Sigmoid colon (tissue), 4 donors: Measurements from ENCODE around the gene ULK2.

Source experiments
- CTCF ChIP-seq, 4 experiments: fragments of 450-650 bp in 3 of 4; fragments of 200-600 bp in 1 of 4; IDR thresholded peaks; one replicate each; pipeline ENCODE4 v1.5.1; 2016 to 2019; ENCODE audit warnings: antibody characterized with exemption in 4 of 4, mild to moderate bottlenecking in 3 of 4, moderate library complexity in 2 of 4
- POLR2A ChIP-seq, 2 donors: fragments of 450-650 bp; IDR thresholded peaks; one replicate each; pipeline ENCODE4 v1.6.1; 2016; ENCODE audit warnings: antibody characterized with exemption in 2 of 2, mild to moderate bottlenecking in 2 of 2, moderate library complexity in 2 of 2
- POLR2AphosphoS5 ChIP-seq, 4 donors: sonication (generic); formaldehyde crosslinking; IDR thresholded peaks; one replicate each; pipeline ENCODE4 v1.6.1; 2017; ENCODE audit warnings: antibody characterized with exemption in 4 of 4

- TF ChIP-seq CTCF (IDR thresholded peaks at IDR 0.05): no peak
- no peak for TF ChIP-seq POLR2A (IDR thresholded peaks at IDR 0.05)
- no peak for TF ChIP-seq POLR2AphosphoS5 (IDR thresholded peaks at IDR 0.05)
These were observed 62.7 kb downstream of the ULK2 start for GRCh38 chr17:19805006-19805405.
